Testis (tissue), 3 donors: ENCODE measurements around the gene LAMB4. TPM values are rescaled to one million over a fixed set of nuclear protein-coding genes. Genes with fewer than 3 reads are reported as not detected.

ENCODE experiments used
- DNase-seq: peaks from one replicate; pipeline ENCODE4 v3.0.0-alpha.2; 2019
- H3K27ac ChIP-seq, 2 donors: fragments of 200-600 bp; sonication (generic); one replicate each; pipeline ENCODE4 v1.5.1; 2019
- H3K27me3 ChIP-seq: fragments of 200-600 bp; sonication (generic); one replicate; pipeline ENCODE4 v1.5.1; 2019
- H3K36me3 ChIP-seq: fragments of 200-600 bp; sonication (generic); one replicate; pipeline ENCODE4 v1.5.1; 2017; ENCODE audit warnings: low read depth; ENCODE audit errors: missing control alignments
- H3K4me1 ChIP-seq: fragments of 200-600 bp; sonication (generic); one replicate; pipeline ENCODE4 v1.5.1; 2019
- H3K4me3 ChIP-seq, 2 donors: fragments of 200-600 bp; sonication (generic); one replicate each; pipeline ENCODE4 v1.5.1; 2017 to 2019
- H3K9me3 ChIP-seq: fragments of 200-600 bp; sonication (generic); one replicate; pipeline ENCODE4 v1.5.1; 2017
- POLR2A ChIP-seq: fragments of 450-650 bp; IDR thresholded peaks from one replicate; pipeline ENCODE4 v1.6.1; 2017; ENCODE audit warnings: antibody characterized with exemption, mild to moderate bottlenecking, moderate library complexity
- WGBS, 2 donors: methylation state at CpG; one replicate each; pipeline ENCODE4 v1.1.5; 2018; 5-methylcytosine and 5-hydroxymethylcytosine counted together
- intact Hi-C: fragments of 100-400 bp; cut with DNase I; formaldehyde crosslinking; loops from one replicate; pipeline ENCODE4 v1.15.1; 2023; ENCODE audit warnings: low total_unique reads
- polyA plus RNA-seq: library from polyadenylated mRNA; stranded (reverse); fragments of 350-450 nt; fragmentation: Illumina TruSeq; extraction: RNeasy Lipid Tissue Mini Kit (QIAGEN cat#74804); gene quantifications from one replicate; pipeline ENCODE4 v1.2.3, GENCODE V29; 2014; ENCODE audit warnings: low read depth, low replicate concordance; ENCODE audit not compliant: insufficient read depth
- total RNA-seq, 2 donors: library from RNA; depleted of rRNA; stranded (reverse); fragments of >200 nt; gene quantifications; one replicate each; pipeline ENCODE4 v1.2.3, GENCODE V29; 2016
- TF ChIP-seq, protein P1 (sequence below), 3 experiments: fragments of 450-650 bp in 2 of 3; fragments of 200-600 bp in 1 of 3; sonication (generic) in 1 of 3; IDR thresholded peaks; one replicate each; pipeline ENCODE4 v1.5.1; 2016 to 2019; ENCODE audit warnings: antibody characterized with exemption in 3 of 3, mild to moderate bottlenecking in 2 of 3, moderate library complexity in 1 of 3

The LAMB4 gene
- total and polyA plus RNA-seq, 3 donors from 2014 or later, result 2.8 to 3.1 (median 3.0) TPM

DNA sequence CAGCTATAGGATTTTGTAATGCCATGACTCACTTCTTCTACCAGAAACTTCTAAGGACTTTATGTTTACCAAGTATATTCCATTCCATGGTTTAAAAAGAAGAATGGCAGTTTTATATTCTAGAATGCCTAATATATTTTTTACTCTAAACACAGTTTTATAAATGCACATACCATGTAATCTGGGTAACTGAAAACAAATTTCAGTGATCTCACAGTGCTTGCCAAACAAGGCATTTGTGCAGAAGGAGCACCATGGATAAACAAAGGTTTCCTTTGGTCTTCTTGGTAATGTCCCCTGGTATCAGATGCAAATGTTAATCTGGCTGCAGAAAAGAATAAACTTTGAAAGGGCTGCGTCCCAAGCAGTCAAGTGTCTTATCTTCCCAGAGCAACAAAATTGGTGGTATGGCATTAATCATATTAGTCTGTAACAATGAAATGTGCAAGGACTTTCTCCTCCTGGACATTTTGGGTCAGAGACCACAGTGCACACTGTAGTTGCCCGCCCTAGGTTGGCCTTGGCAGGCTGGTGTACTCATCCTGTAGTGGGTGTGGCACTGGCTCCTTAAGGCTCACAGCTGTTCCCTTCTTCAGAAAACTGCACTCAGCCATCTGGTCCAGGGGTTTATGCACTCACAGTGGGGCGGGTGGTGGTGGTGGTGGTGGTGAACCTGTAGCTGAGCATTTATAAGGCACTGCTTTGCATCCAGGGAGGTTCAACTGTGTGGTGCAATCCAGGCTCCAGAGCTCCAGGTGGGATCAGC, 56.7 kb downstream of the LAMB4 start:
- Histone ChIP-seq H3K4me3 (no peak overlapping the region), H3K4me1 (no peaks in the 10 kb centered on the region), H3K27ac (no peak overlapping the region), H3K27me3 (no peaks in the 10 kb centered on the region), H3K9me3 (no peaks in the 10 kb centered on the region), H3K36me3 (no peaks in the 10 kb centered on the region)
- DNase-seq, result no peak
- WGBS, 2 donors, result 66 to 90% methylated on average over 2 to 3 of the region's 3 CpGs
- intact Hi-C loops, result no loop called here
- no peak for TF ChIP-seq POLR2A
- TF ChIP-seq, protein P1, sequence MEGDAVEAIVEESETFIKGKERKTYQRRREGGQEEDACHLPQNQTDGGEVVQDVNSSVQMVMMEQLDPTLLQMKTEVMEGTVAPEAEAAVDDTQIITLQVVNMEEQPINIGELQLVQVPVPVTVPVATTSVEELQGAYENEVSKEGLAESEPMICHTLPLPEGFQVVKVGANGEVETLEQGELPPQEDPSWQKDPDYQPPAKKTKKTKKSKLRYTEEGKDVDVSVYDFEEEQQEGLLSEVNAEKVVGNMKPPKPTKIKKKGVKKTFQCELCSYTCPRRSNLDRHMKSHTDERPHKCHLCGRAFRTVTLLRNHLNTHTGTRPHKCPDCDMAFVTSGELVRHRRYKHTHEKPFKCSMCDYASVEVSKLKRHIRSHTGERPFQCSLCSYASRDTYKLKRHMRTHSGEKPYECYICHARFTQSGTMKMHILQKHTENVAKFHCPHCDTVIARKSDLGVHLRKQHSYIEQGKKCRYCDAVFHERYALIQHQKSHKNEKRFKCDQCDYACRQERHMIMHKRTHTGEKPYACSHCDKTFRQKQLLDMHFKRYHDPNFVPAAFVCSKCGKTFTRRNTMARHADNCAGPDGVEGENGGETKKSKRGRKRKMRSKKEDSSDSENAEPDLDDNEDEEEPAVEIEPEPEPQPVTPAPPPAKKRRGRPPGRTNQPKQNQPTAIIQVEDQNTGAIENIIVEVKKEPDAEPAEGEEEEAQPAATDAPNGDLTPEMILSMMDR (IDR thresholded peaks at IDR 0.05), result no peak

DNA sequence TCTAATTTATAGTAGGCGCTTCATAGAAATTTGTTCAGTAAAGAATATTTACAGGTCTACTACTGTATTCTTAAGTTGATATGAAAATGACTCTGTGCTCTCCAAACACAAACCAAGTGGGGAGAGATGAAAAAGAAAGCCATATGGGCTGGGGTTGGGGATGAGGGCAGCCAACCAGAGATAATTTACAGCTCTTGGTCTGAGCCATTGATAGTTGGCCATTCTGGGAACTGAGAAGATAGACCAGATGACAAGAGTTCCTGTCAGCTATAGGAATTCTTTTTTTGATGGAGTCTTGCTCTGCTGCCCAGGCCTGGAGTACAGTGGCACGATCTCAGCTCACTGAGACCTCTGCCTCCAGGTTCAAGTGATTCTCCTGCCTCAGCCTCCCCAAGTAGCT, 57.4 kb downstream of the LAMB4 start:
- 88 to 98% methylated on average over 2 of the region's 2 CpGs for WGBS, 2 donors
- H3K27ac ChIP-seq, result no peak overlapping the region
- DNase-seq, result no peak
- no peaks in the 10 kb centered on the region for H3K9me3 ChIP-seq
- no peaks in the 10 kb centered on the region for H3K4me1 ChIP-seq
- H3K4me3 ChIP-seq, result no peak overlapping the region
- no peaks in the 10 kb centered on the region for H3K36me3 ChIP-seq
- intact Hi-C loops, result no loop called here
- H3K27me3 ChIP-seq, result no peaks in the 10 kb centered on the region
- no peak for TF ChIP-seq POLR2A
- TF ChIP-seq, protein P1 (IDR thresholded peaks at IDR 0.05), result no peak

DNA sequence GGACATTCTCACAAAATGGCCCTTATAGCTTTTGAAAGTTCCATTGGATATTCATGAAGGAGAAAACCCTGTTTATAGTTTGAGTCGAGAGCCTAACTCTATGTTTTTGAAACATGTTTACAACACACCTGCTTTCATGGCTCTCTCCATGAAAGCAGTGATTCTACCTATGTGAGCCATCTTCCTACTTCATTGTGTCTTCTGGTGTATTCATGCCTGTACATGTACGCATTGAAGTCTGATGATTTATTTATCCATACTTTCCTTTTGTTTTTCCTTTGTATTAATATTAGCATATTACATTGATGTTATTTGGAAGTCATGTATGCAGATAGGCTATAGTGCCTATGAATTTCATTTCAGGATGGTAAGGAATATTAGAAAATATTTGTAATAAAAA, 58.0 kb downstream of the LAMB4 start:
- TF ChIP-seq, protein P1 (IDR thresholded peaks at IDR 0.05), result no peak
- no peak for TF ChIP-seq POLR2A
- no peaks in the 10 kb centered on the region for H3K9me3 ChIP-seq
- no peak for DNase-seq
- intact Hi-C loops, result no loop called here
- no peaks in the 10 kb centered on the region for H3K27me3 ChIP-seq
- WGBS, 2 donors, result 96 to 100% methylated on average over 2 of the region's 2 CpGs
- H3K4me1 ChIP-seq, result no peaks in the 10 kb centered on the region
- H3K36me3 ChIP-seq, result no peaks in the 10 kb centered on the region
- no peak overlapping the region for H3K27ac ChIP-seq
- H3K4me3 ChIP-seq, result no peak overlapping the region

DNA sequence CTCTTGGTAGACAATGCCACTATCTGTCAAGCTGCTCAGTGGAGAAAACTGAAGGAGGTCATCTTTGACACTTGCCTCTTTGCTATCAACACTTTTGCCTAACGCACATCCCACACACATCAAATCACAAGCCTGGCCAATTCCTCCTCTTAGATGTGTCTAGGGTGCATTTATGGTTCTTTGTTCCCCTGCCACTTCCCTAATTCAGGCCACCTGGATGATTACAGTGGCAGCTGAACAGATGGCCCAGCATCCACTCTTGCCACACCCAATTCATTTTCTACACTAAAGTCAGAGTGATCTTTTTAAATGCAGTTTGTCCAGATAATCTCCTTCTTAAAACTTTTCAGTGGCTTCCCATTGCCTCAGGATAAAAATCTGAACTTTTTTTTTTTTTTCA, 58.6 kb downstream of the LAMB4 start:
- no peak for DNase-seq
- Histone ChIP-seq H3K36me3 (no peaks in the 10 kb centered on the region), H3K27me3 (no peaks in the 10 kb centered on the region), H3K4me1 (no peaks in the 10 kb centered on the region), H3K27ac (no peak overlapping the region), H3K4me3 (no peak overlapping the region), H3K9me3 (no peaks in the 10 kb centered on the region)
- TF ChIP-seq POLR2A, result no peak
- TF ChIP-seq, protein P1 (IDR thresholded peaks at IDR 0.05), result no peak
- 64 to 70% methylated on average over 1 of the region's 1 CpG for WGBS, 2 donors
- intact Hi-C loops, result no loop called here

DNA sequence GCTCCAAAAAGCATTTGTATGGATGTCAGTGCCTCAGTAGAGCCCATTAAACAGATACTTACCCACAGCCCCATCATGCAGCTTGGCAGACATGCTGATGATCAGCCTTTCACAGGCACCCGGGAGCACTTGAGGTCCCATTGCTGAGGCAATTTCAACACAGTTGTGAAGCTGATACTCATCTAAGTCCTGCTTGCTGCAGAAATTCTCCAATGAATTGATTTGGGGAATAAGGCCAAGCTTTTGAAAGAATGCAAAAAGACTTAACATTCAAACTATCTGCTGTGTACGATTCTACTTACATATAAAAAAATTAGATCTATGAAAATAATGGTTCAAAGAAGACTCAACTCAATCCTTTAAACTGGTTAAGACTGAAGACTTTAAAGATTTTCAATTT, 60.5 kb downstream of the LAMB4 start:
- 88 to 90% methylated on average over 2 of the region's 2 CpGs for WGBS, 2 donors
- intact Hi-C loops, result no loop called here
- no peaks in the 10 kb centered on the region for H3K36me3 ChIP-seq
- H3K4me1 ChIP-seq, result no peaks in the 10 kb centered on the region
- H3K27ac ChIP-seq, result no peak overlapping the region
- no peak for DNase-seq
- TF ChIP-seq POLR2A, result no peak
- TF ChIP-seq, protein P1 (IDR thresholded peaks at IDR 0.05), result no peak
- no peaks in the 10 kb centered on the region for H3K9me3 ChIP-seq
- H3K27me3 ChIP-seq, result no peaks in the 10 kb centered on the region
- no peak overlapping the region for H3K4me3 ChIP-seq
